ENCODE results near the gene NGFR.

GRCh38 chr17:49549691-49550678 is 54.9 kb downstream of the NGFR start:
- no peak for TF ChIP-seq YY1 (IDR thresholded peaks at IDR 0.05; ENCODE audit: insufficient read depth, insufficient read length)
- no peak for TF ChIP-seq SUZ12 (IDR thresholded peaks at IDR 0.05; ENCODE audit: extremely low read depth, insufficient read depth, insufficient read length)
- TF ChIP-seq ZNF274 (IDR thresholded peaks at IDR 0.05; ENCODE audit: low read depth, low read length), result no peak

All from NT2/D1 (cell line).